GM23338 (cell line): ENCODE results near the gene THADA. TPM values are rescaled to one million over a fixed set of nuclear protein-coding genes. Genes with fewer than 3 reads are reported as not detected.

ENCODE experiments used
- ATAC-seq: fragments of 200-7000 bp; cut with Tn5 transposase; 3 replicates; pipeline ENCODE4 v1.9.1; 2020
- DNase-seq: peaks from one replicate; pipeline ENCODE4 v3.0.0-alpha.2; 2015; ENCODE audit warnings: low spot score
- H2AFZ ChIP-seq: fragments of 200-600 bp; sonication (generic); 2 replicates; pipeline ENCODE4 v1.8.0; 2016; ENCODE audit warnings: antibody characterized with exemption, mild to moderate bottlenecking, moderate library complexity
- H3F3A ChIP-seq: fragments of 200-600 bp; sonication (generic); replicated peaks from 2 replicates; pipeline ENCODE4 v1.8.0; 2017; ENCODE audit warnings: antibody characterized with exemption, mixed run types, low read depth
- H3K27ac ChIP-seq: fragments of 200-600 bp; sonication (generic); 2 replicates; pipeline ENCODE4 v1.6.1; 2016; ENCODE audit warnings: low read depth
- H3K27me3 ChIP-seq: fragments of 200-600 bp; sonication (generic); 2 replicates; pipeline ENCODE4 v1.8.0; 2016; ENCODE audit warnings: mild to moderate bottlenecking, mixed run types, moderate library complexity; ENCODE audit not compliant: insufficient read depth
- H3K36me3 ChIP-seq: fragments of 200-600 bp; sonication (generic); 2 replicates; pipeline ENCODE4 v1.8.0; 2016; ENCODE audit warnings: mild to moderate bottlenecking; ENCODE audit not compliant: insufficient read depth
- H3K4me1 ChIP-seq: fragments of 200-600 bp; sonication (generic); 2 replicates; pipeline ENCODE4 v1.8.0; 2016; ENCODE audit warnings: mild to moderate bottlenecking, moderate library complexity; ENCODE audit not compliant: insufficient read depth
- H3K4me2 ChIP-seq: fragments of 200-600 bp; sonication (generic); 2 replicates; pipeline ENCODE4 v1.7.1; 2017; ENCODE audit warnings: mixed run types
- H3K4me3 ChIP-seq: fragments of 200-600 bp; sonication (generic); 2 replicates; pipeline ENCODE4 v1.6.1; 2016; ENCODE audit warnings: mixed run types
- H3K79me2 ChIP-seq: fragments of 200-600 bp; sonication (generic); replicated peaks from 2 replicates; pipeline ENCODE4 v1.8.0; 2017; ENCODE audit warnings: mild to moderate bottlenecking; ENCODE audit not compliant: insufficient read depth
- H3K9me2 ChIP-seq: fragments of 200-600 bp; sonication (generic); 2 replicates; pipeline ENCODE4 v1.8.0; 2017; ENCODE audit not compliant: insufficient read depth
- H4K20me1 ChIP-seq: fragments of 200-600 bp; sonication (generic); replicated peaks from 2 replicates; pipeline ENCODE4 v1.8.0; 2017; ENCODE audit warnings: mild to moderate bottlenecking; ENCODE audit not compliant: insufficient read depth
- H3K27ac Mint-ChIP-seq: 2 replicates; pipeline ENCODE4 v1.8.0; 2020; ENCODE audit warnings: inconsistent platforms, mild to moderate bottlenecking, moderate library complexity, mixed read lengths
- H3K27me3 Mint-ChIP-seq: 3 replicates; pipeline ENCODE4 v1.8.0; 2022; ENCODE audit warnings: low read depth, mild to moderate bottlenecking, moderate library complexity, mixed read lengths, inconsistent platforms; ENCODE audit not compliant: insufficient read depth, poor library complexity
- H3K36me3 Mint-ChIP-seq: 3 replicates; pipeline ENCODE4 v1.8.0; 2021; ENCODE audit warnings: low read depth, mild to moderate bottlenecking, inconsistent platforms, moderate library complexity, mixed read lengths
- H3K4me1 Mint-ChIP-seq: 3 replicates; pipeline ENCODE4 v1.8.0; 2020; ENCODE audit warnings: mild to moderate bottlenecking, inconsistent platforms, mixed read lengths
- H3K4me3 Mint-ChIP-seq: 3 replicates; pipeline ENCODE4 v1.8.0; 2021; ENCODE audit warnings: moderate library complexity, mild to moderate bottlenecking, inconsistent platforms, mixed read lengths
- H3K9me3 Mint-ChIP-seq: 3 replicates; pipeline ENCODE4 v1.8.0; 2020; ENCODE audit warnings: moderate library complexity, mild to moderate bottlenecking, inconsistent platforms, mixed read lengths
- CREB1 ChIP-seq: fragments of 250-450 bp; sonication (Bioruptor Pico); IDR thresholded peaks from 2 replicates; pipeline ENCODE4 v1.5.0; 2020; ENCODE audit warnings: low read depth, mild to moderate bottlenecking, moderate library complexity
- CTCF ChIP-seq, 2 experiments: fragments of 200-600 bp in 1 of 2; sonication (generic) in 1 of 2; conservative IDR thresholded peaks; 2 replicates each; pipeline versions ENCODE4 v1.5.1 to v1.6.1; 2016 to 2017; ENCODE audit warnings: antibody characterized with exemption in 2 of 2, low read depth in 2 of 2, mild to moderate bottlenecking in 2 of 2, moderate library complexity in 1 of 2
- ETS1 ChIP-seq: IDR thresholded peaks from 2 replicates; pipeline ENCODE4 v1.6.1; 2016; ENCODE audit warnings: antibody characterized with exemption
- EZH2 ChIP-seq: fragments of 200-600 bp; sonication (generic); IDR thresholded peaks from one replicate; pipeline ENCODE4 v1.8.0; 2017; ENCODE audit warnings: antibody characterized with exemption, mild to moderate bottlenecking, low read depth; ENCODE audit not compliant: unreplicated experiment
- EZH2phosphoT487 ChIP-seq: fragments of 200-600 bp; sonication (generic); IDR thresholded peaks from one replicate; pipeline ENCODE4 v1.8.1; 2018; ENCODE audit warnings: antibody characterized with exemption; ENCODE audit not compliant: unreplicated experiment
- JUNB ChIP-seq: IDR thresholded peaks from one replicate; pipeline ENCODE4 v1.6.1; 2016; ENCODE audit warnings: antibody characterized with exemption; ENCODE audit not compliant: unreplicated experiment
- NANOG ChIP-seq: IDR thresholded peaks from 2 replicates; pipeline ENCODE4 v1.6.1; 2016; ENCODE audit warnings: antibody characterized with exemption, borderline replicate concordance
- POLR2AphosphoS5 ChIP-seq: IDR thresholded peaks from 2 replicates; pipeline ENCODE4 v1.6.1; 2016; ENCODE audit warnings: antibody characterized with exemption, low read depth
- REST ChIP-seq: IDR thresholded peaks from one replicate; pipeline ENCODE4 v1.6.1; 2018; ENCODE audit warnings: antibody characterized with exemption; ENCODE audit not compliant: unreplicated experiment
- STAT1 ChIP-seq: IDR thresholded peaks from one replicate; pipeline ENCODE4 v1.6.1; 2016; ENCODE audit warnings: antibody characterized with exemption; ENCODE audit not compliant: unreplicated experiment
- ZNF114 ChIP-seq: fragments of 250-450 bp; sonication (Bioruptor Pico); IDR thresholded peaks from 2 replicates; pipeline ENCODE4 v1.5.0; 2020; ENCODE audit warnings: mild to moderate bottlenecking, moderate library complexity
- ZNF331 ChIP-seq: fragments of 250-450 bp; sonication (Bioruptor Pico); IDR thresholded peaks from 2 replicates; pipeline ENCODE4 v1.5.0; 2020; ENCODE audit warnings: low read depth, mild to moderate bottlenecking, moderate library complexity
- ZNF462 ChIP-seq: fragments of 250-450 bp; sonication (Bioruptor Pico); IDR thresholded peaks from 2 replicates; pipeline ENCODE4 v1.5.0; 2020; ENCODE audit warnings: mild to moderate bottlenecking, moderate library complexity
- polyA plus RNA-seq: library from polyadenylated mRNA; unstranded; fragments of >200 nt; fragmentation: Nextera tagmentation; extraction: Ambion mirVana; gene quantifications from 2 replicates; pipeline ENCODE4 v1.2.1, GENCODE V29; 2016
- total RNA-seq: library from RNA; depleted of rRNA; stranded (reverse); fragments of >200 nt; shearing (Covaris generic); gene quantifications from 2 replicates; pipeline ENCODE4 v1.2.3, GENCODE V29; 2014

The THADA gene
- total and polyA plus RNA-seq, 2 experiments from 2014 or later = 17.0 to 30.7 TPM

GRCh38 chr2:43448011-43448821 lies 147.6 kb downstream of the THADA start:
- no peaks in the 10 kb centered on the region for H3K36me3 Mint-ChIP-seq
- H3K4me1 Mint-ChIP-seq = peaks cover 53% of the 10 kb centered on the region
- peak overlapping the region; percentile 13; the same call in 1 of the 2 replicates for H3K27ac ChIP-seq

More at GRCh38 chr2:43448011-43448821, 147.6 kb downstream of the THADA start:
- Histone ChIP-seq H3K4me3 (no peak overlapping the region), H4K20me1 (no peaks in the 10 kb centered on the region), H3K4me2 (peak overlapping the region; percentile 22), H3K79me2 (no peaks in the 10 kb centered on the region), H3K36me3 (no peaks in the 10 kb centered on the region), H2AFZ (no peak overlapping the region), H3K9me2 (no peaks in the 10 kb centered on the region), H3K4me1 (peaks cover 29% of the 10 kb centered on the region), H3K27me3 (no peaks in the 10 kb centered on the region), H3F3A (no peaks in the 10 kb centered on the region)
- no peak for TF ChIP-seq POLR2AphosphoS5
- TF ChIP-seq ZNF114 (CRISPR knock-in tag) = no peak
- no peak for TF ChIP-seq EZH2phosphoT487
- TF ChIP-seq CTCF (conservative IDR thresholded peaks at IDR 0.05; ENCODE audit: low read depth in 2 of 2) = no peak
- TF ChIP-seq ZNF462 (CRISPR knock-in tag) = no peak
- TF ChIP-seq ETS1 = no peak
- TF ChIP-seq STAT1 = no peak
- no peak for TF ChIP-seq JUNB
- no peak for TF ChIP-seq CREB1 (CRISPR knock-in tag)
- no peak for TF ChIP-seq EZH2
- no peak for TF ChIP-seq REST
- TF ChIP-seq NANOG = no peak
- no peak for TF ChIP-seq ZNF331 (CRISPR knock-in tag)
- H3K27ac Mint-ChIP-seq = peak overlapping the region; percentile 93
- ATAC-seq (peak; percentile 47), DNase-seq (peak; percentile 59)
- H3K27me3 Mint-ChIP-seq = no peaks in the 10 kb centered on the region
- H3K4me3 Mint-ChIP-seq = no peak overlapping the region
- no peaks in the 10 kb centered on the region for H3K9me3 Mint-ChIP-seq
